Measurements from ENCODE around the gene SYCP2.

The SYCP2 gene

GRCh38 chr20:59813948-59814839, 119.2 kb downstream of the SYCP2 start:
- DNase-seq (ENCODE audit: extremely low spot score, insufficient read length, low read depth) (no peak), FAIRE-seq (no peak)

Measured in GM18507 (cell line).